Fibroblast of the aortic adventitia (primary cell): ENCODE data around the gene ANKMY1. TPM values are rescaled to one million over a fixed set of nuclear protein-coding genes. Genes with fewer than 3 reads are reported as not detected.

Experiments
- DNase-seq: peaks from one replicate; pipeline ENCODE4 v3.0.0-alpha.2; 2010; ENCODE audit warnings: low read depth
- H3K4me3 ChIP-seq: 2 replicates; pipeline ENCODE4 v1.5.1; 2011; ENCODE audit warnings: low read depth, mild to moderate bottlenecking, control low read depth, low read length, moderate library complexity
- CTCF ChIP-seq: IDR thresholded peaks from 2 replicates; pipeline ENCODE4 v1.5.1; 2011; ENCODE audit warnings: mild to moderate bottlenecking, low read length, control low read depth, inconsistent platforms; ENCODE audit not compliant: insufficient read depth
- total RNA-seq: library from RNA; depleted of rRNA; stranded (reverse); fragments of >200 nt; gene quantifications from 2 replicates; pipeline ENCODE4 v1.2.3, GENCODE V29; 2012; ENCODE audit warnings: low replicate concordance

Gene ANKMY1
- total RNA-seq, 1 donor: 11.0 TPM

- no peak for DNase-seq
- H3K4me3 ChIP-seq: no peak overlapping the region
- TF ChIP-seq CTCF: no peak
These were observed 40.6 kb upstream of the ANKMY1 start for GRCh38 chr2:240598311-240598911.

- no peak for TF ChIP-seq CTCF
- H3K4me3 ChIP-seq: no peak overlapping the region
- DNase-seq: no peak
These were observed 39.8 kb upstream of the ANKMY1 start for GRCh38 chr2:240597419-240598181.

DNA sequence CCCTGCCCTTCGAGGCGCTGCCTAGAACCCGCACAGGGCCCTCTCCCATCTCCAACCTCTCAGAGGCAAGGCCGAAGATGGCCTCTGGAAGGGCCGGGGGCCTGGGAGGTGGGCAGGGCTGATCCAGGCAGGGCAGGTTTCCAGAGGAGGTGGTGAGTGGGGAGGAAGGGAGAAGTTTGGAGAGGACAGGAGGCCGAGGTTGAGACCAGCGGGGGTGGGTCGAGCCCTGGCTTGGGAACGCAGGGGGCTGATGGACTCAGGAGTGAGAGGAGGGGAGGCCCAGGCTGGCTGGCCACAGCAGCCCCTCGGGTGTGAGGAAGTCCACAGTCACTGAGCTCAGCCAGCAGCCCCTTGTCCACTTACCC, 39.2 kb upstream of the ANKMY1 start:
- DNase-seq: no peak

DNA sequence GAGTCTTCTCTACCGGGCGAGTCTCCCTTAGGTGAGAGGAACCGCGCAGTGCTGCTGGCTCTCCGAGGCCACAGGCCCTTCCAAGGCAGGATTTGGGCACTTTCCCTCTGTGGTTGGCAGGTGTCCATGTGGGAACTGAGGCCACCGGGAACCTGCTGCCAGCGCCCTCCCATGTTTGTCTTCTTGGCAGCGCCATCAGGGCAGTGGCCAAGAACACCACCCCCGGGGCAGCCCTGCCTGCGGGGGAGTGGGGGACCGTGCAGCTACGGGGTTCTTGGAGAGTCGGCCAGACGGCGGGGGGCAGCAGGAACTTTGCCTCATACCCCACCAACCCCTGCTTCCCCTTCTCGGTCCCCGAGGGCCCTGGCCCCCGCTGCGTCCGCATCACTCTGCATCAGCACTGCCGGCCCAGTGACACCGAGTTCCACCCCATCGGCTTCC, 38.7 kb upstream of the ANKMY1 start:
- H3K4me3 ChIP-seq: no peak overlapping the region
- TF ChIP-seq CTCF: no peak
- DNase-seq: no peak

More for the DNA sequence above, 39.2 kb upstream of the ANKMY1 start:
- no peak overlapping the region for H3K4me3 ChIP-seq
- no peak for TF ChIP-seq CTCF

DNA sequence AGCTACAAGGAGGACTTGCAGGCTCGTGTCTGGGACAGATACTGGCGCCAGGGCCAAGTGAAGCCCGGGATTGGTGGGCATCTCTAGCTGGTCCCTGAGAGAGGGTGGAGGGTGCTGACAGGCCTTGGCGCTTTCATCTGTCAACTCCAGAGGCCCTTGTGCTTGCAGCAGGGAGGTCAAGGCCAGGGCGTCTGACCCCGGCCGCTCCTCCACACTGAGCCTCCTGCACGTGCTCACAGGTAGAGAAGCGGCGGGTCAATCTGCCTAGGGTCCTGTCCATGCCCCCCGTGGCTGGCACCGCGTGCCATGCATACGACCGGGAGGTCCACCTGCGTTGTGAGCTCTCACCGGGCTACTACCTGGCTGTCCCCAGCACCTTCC, 38.3 kb upstream of the ANKMY1 start:
- H3K4me3 ChIP-seq: no peak overlapping the region
- DNase-seq: no peak
- no peak for TF ChIP-seq CTCF

- H3K4me3 ChIP-seq: no peak overlapping the region
- no peak for DNase-seq
- no peak for TF ChIP-seq CTCF
These were observed 37.7 kb upstream of the ANKMY1 start for GRCh38 chr2:240595381-240596079.
